MM.1S (cell line): ENCODE results near the gene LSM4.

Source experiments
- CTCF ChIP-seq: fragments of 300-600 bp; sonication (generic); IDR thresholded peaks from 2 replicates; pipeline ENCODE4 v1.5.1; 2016; ENCODE audit warnings: antibody characterized with exemption, low read length, mixed read lengths
- EZH2 ChIP-seq: fragments of 300-600 bp; sonication (generic); optimal IDR thresholded peaks from 2 replicates; pipeline ENCODE3; 2017; ENCODE audit warnings: low read depth, mild to moderate bottlenecking, antibody characterized with exemption, low read length, mixed read lengths

DNA sequence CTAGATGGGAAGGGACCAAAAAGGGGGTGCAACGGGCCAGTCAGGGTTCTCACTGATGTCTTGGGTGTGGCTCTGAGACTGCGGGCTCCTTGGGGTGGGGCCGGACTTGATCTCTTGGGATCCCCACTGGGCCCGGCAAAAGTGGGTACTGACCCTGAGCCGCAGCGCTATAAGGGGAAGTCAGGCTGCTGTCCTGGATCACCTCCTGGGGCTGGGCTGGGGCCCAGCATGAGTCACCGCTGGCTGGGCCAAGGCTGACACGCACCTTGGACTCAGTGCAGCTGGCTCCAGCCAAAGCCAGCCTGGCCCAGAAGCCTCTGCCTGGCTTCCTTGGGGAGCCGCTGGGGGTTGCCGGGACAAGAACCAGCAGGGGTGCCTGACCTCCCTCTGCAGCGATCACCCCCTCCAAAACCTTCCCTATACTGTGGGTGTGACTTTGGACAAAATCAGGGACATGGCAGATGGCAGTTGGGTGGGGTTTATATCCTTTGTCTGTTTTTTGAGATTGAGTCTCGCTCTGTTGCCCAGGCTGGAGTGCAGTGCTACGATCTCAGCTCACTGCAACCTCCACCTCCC lies 48.0 kb downstream of the LSM4 start:
- TF ChIP-seq EZH2 (no peak), CTCF (no peak)
